Activated CD4-positive, alpha-beta T cell treated with anti-CD3 and anti-CD28 coated beads, Interleukin-10, Interleukin-2, amounts not matched to agents 100 ng/mL and 50 ng/mL, durations not matched to agents 16 hours and 8 hours (primary cell): ENCODE measurements around the gene RNF13.

Source experiments
- DNase-seq: peaks from one replicate; pipeline ENCODE4 v3.0.0-alpha.2; 2020

The RNF13 gene, protein sequence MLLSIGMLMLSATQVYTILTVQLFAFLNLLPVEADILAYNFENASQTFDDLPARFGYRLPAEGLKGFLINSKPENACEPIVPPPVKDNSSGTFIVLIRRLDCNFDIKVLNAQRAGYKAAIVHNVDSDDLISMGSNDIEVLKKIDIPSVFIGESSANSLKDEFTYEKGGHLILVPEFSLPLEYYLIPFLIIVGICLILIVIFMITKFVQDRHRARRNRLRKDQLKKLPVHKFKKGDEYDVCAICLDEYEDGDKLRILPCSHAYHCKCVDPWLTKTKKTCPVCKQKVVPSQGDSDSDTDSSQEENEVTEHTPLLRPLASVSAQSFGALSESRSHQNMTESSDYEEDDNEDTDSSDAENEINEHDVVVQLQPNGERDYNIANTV

DNA sequence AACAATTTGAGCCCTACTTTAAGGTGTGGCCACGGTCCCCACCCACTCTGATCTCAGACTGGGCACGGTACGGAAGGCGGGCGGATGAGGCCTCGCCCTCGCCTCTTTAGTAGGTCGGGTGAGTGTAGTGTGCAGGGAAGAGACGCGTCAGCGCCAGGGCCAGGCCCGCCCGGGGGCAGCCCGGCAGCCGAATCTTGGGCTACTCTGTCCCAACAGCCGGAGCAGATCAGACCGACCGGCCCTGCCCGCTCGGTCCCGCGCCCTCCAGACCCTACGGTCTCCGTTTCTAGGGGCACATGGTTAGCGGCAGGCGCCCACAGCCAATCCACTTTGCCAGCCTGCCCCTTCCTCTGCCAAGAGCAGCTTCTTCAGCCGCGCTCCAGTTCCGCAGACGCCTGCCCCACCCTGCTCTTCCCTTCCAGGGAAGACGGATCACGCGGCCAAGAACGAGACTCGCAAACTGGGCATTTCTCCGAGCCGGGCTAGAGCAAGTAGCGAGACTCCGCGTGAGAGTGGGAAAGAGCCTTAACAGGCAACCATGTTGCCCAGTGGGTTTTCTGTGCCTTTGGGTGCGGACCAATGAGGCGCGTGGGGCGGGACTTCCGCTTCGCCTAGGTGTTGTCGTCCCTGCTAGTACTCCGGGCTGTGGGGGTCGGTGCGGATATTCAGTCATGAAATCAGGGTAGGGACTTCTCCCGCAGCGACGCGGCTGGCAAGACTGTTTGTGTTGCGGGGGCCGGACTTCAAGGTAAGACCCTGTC, at the start of gene RNF13:
RNF13 (plus strand) TSS at position 610 of the 761 bp plus-strand sequence. CDS start 32,812 bp downstream, outside the sequence.
- peak; percentile 95 for DNase-seq

- DNase-seq = no peak
Observed at GRCh38 chr3:149763565-149764195, 49.3 kb upstream of the RNF13 start.

DNA sequence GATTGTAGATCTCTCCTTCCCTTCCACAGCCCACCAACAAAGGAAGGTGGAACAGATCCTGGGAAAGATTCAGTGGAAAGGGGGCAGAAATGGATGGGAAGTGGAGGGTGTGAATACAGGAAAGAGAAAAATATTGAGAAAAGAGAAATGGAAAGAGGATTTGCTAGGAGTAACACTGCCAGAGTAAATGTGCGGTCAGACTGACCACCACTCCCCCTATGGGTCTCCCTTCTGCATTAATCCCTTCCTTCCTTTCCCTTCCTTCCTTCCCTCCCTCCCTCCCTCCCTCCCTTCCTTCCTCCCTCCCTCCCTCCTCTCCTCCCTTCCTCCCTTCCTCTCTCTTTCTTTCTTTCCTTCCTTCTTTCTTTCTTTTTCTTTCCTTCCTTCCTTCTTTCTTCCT, 48.7 kb upstream of the RNF13 start:
- DNase-seq = no peak

GRCh38 chr3:149765762-149766334, 47.2 kb upstream of the RNF13 start:
- DNase-seq = no peak

DNA sequence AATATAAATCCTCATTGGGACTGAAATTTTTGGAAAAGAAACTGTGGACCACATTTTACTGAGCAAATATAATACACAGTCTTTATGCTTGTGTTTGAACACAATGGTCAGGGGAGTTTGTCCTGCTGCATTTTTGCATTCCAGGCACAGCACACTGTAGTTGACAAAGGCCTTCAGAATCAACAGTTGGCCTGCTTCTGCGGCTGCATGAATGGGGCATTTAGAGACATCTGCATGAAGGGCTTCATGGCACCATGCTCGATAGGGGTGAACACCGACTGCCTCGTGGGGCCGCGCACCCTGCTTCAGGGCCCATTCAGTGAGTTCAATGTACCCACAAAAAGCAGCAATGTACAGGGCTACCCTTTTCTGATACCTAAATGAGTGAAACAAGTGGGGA, 45.3 kb upstream of the RNF13 start:
- DNase-seq = no peak

- DNase-seq = no peak
Observed at GRCh38 chr3:149768704-149769103, 44.3 kb upstream of the RNF13 start.

DNA sequence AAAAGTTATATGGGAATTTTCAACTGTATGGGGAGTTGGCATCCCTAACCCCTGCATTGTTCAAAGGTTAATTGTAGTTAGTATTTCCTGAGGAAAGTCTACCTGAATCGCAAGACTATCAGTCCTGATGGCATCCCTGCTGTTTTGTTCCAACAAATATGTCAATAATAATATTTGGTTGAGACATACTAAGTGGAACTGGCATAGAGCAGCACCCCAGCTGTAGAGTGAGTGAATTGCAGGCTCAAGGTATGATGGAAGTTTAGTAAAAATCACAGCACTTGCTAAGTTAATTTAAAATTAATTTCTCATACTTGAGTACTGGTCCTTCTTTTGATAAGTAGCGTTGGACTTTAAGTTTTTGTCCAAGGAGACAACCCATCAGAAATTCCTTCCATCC, 42.8 kb upstream of the RNF13 start:
- DNase-seq = no peak

DNA sequence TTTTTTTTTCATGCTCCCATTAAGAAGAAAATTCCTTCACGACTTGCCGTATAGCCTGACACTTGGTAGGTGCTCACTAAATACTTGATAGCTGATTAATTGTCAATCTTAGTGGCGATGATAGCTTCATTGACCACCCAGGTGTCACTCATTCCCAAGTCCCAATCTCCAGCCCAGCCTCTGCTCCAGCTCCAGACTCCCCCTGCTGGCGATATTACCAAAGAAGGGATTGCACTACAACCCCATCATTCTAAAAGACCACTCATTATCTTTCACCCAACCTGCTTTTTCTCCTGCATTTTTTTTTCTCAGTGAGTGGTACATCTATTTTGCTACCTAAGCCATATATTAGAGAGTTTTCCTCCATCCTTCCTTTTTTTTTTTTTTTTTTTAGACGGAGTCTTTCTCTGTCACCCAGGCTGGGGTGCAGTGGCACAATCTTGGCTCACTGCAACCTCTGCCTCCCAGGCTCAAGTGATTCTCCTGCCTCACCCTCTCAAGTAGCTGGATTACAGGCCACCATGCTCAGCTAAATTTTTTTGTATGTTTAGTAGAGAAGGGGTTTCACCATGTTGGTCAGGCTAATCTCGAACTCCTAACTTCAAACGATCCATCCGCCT, 41.3 kb upstream of the RNF13 start:
- DNase-seq = peak; percentile 50

- no peak for DNase-seq
Observed at GRCh38 chr3:149772861-149773260, 40.2 kb upstream of the RNF13 start.

DNA sequence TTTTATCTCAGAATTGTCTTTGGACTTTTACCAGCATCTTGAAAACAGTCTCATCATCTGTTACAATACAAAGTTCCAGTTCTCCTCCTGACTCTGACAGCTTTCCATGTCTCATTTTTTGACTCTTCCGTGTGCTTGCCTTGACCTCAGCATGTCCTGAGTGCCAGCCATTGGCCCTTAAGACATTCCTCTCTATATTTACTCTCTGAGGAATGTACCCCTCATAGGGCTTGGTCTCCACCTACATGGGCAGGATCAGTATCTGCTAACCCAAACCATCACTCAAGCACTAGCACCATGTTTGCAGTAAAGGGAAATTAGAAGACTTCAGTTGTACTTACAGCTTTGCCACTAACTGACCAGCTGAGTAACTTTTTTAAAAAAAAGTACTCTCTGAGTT, 36.8 kb upstream of the RNF13 start:
- DNase-seq = no peak

DNA sequence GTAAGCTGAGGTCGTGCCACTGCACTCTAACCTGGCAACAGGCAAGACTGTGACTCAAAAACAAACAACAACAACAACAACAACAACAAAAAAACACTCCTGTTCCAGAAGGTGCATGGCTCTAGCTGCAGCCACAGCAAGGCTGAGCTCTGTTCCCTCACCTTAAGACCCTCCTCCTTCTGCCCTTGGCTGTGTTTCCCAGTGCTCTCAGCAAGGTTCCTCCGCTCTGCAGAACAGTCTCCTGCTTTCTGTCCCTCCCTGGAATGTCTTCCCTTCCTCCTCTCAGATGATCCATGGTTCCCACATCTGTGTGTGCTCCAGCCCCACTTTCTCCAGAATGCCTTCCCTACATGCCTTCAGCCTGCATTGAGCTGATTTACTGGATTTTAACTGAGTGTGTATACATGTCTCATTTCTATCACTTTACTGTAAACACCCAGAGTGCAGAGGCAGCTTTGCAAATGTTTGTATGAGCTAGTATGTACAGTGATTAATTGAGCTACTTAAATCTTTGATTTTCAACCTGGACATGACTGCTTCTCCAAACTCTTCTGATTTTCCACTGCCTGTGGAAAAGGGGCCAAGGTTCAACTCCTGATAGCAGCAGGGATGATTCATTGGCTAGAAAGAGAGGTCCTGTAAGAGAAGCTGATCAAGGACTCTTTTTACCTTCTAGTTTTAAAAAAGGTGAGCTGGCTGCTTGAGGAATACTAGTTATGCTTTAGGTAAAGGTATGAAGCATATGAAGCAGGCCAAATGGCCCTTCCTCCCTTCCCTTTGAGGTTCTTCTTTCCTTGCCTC, 35.4 kb upstream of the RNF13 start:
- DNase-seq = no peak

DNA sequence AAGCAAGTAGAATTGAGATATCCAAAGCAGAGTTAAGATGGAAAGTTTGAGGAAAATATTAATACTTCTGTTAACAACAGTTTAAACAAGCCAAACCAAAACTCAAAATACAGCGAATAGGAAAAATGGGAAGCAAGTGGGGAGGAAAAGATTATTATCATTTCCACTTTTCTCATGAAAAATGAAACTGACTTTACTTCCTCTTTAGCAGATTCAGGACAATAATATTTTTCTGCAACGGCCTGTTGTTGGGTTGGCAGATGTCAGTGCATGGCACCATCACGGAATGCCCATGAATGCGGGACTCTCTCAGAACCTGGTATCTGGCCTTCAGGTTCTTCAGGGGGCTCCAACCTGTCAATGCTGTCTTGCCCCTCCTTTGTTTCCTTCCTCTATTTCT, 31.8 kb upstream of the RNF13 start:
- no peak for DNase-seq

DNA sequence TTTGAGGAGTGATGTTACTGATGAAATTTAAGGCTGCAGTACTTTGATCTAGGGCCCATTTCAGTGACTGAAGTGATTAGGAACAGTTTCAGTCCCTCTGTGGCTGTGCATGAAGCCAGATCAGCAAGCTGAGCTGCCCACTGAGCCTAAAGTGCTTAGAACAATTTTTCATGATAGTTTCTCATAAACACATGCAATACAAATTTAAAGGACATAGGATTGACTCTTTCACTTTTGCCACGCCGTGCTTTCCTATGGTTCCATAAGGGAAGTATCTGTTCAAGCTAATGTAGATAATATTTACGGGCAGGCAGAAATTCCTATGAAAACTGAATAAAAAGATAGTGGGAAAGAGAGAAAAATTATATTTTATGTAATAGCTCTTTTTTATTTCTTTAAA, 31.3 kb upstream of the RNF13 start:
- DNase-seq = no peak

- DNase-seq = no peak
Observed at GRCh38 chr3:149783576-149783975, 29.4 kb upstream of the RNF13 start.

DNA sequence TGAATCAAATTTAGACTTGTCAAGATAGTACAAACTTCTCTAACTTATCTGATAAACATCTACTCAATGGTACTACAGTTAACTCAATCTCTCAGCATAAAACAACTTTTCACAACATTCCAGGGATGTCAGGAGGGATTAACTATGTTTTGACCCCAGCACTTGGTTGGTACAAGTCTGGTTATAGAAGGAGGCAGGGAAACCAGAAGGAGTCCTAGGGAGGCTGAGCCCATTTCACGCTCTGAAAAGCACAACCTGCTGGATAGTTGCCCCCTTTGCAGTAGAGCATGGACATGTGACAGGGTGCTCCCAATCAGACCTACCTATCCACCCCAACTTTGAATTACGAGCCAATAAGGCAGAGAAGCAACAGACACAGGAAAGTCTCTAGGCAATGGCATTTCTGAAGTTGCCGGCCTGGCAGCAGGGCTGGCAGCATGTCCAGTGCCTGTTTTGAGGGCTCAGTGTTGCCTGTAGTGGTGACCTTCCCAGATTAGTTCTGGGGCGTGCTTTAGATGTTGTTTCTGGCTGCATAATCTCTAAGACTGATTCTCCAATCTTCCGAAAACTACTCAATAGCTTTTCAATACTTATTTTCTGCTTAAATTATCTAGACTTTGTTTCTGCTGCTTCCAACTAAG, 28.8 kb upstream of the RNF13 start:
- no peak for DNase-seq

GRCh38 chr3:149790268-149790667, 22.7 kb upstream of the RNF13 start:
- DNase-seq = no peak

- no peak for DNase-seq
Observed at GRCh38 chr3:149790698-149791097, 22.3 kb upstream of the RNF13 start.

DNA sequence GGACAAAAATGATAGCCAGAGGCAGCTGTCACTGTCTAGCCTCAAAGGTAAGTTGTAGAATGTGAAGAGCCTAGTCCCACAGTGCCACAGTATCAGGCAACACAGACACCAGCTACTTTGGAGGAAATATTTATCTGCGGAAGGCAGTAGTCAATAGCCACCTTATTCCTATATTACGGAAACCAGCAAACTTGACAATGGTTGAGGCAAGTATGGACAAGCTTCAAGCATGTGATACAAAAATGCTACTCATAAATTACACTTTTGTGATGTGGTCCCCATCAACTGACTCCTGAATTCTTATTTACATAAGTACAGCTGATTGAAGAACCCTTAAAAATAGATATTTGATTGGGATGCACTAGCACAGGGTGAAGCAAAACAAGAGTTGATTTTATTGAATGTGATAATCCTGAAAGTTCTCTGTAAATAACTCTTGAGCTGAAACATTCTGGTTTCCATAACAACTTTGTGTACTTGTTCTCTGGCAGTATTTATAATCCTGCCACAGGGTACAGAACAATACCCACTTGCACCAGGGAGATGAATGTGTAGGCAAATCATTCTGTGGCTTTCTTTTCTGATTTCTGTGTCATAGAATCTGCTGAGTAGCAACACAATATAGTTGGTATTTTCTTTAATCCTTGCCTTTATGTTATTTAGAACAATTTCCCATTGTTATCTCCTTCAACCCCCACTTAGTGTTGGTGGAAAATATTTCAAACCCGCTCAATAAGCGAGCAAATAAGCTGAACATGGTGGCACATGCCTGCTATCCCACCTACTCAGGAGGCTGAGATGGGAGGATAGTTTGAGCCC, 20.4 kb upstream of the RNF13 start, which contains the start of gene ANKUB1:
ANKUB1 (minus strand) TSS at position 103 of the 819 bp plus-strand sequence. CDS start 188 bp downstream, outside the sequence.
- no peak for DNase-seq

GRCh38 chr3:149796026-149796425, 17.0 kb upstream of the RNF13 start:
- DNase-seq = no peak

GRCh38 chr3:149800693-149801092, 12.3 kb upstream of the RNF13 start:
- no peak for DNase-seq

- no peak for DNase-seq
Observed at GRCh38 chr3:149801195-149801594, 11.8 kb upstream of the RNF13 start.
